GM12864 (cell line): ENCODE measurements around the gene FAM162A.
"Not testable (repeated sequence)": the region's sequence is repeated elsewhere in the genome, so short reads cannot be mapped to it uniquely, and the experiment has no call there.

ENCODE experiments used
- DNase-seq: peaks from one replicate; pipeline ENCODE4 v3.0.0-alpha.2; 2011; ENCODE audit warnings: low read depth
- H3K4me3 ChIP-seq: 2 replicates; pipeline ENCODE4 v1.5.1; 2011; ENCODE audit warnings: mild to moderate bottlenecking, low read depth, low read length, control low read depth
- TF ChIP-seq, protein P1 (sequence below): IDR thresholded peaks from 2 replicates; pipeline ENCODE4 v1.5.1; 2011; ENCODE audit warnings: low read depth, mild to moderate bottlenecking, moderate library complexity, low read length, control low read depth, inconsistent platforms; ENCODE audit errors: missing control alignments

FAM162A gene

DNA sequence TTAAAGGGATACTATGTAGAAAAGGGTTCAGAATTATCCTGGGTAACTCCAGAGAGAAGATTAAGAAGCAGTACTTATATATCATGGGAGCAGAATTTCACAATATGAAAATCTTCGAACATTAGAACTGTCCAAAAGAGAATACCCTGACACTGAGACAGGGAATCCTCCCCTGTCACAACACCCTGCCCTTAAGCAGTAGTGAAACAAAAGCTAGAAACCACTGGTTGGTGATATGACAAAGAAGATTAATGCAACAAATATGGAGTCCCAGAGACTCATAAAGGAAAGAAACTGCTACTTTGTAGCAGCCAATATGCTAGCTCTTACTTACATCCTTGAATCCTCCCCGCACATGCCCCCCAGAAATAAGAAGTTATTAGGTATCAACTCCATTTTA lies 19.5 kb upstream of the FAM162A start:
- TF ChIP-seq, protein P1, sequence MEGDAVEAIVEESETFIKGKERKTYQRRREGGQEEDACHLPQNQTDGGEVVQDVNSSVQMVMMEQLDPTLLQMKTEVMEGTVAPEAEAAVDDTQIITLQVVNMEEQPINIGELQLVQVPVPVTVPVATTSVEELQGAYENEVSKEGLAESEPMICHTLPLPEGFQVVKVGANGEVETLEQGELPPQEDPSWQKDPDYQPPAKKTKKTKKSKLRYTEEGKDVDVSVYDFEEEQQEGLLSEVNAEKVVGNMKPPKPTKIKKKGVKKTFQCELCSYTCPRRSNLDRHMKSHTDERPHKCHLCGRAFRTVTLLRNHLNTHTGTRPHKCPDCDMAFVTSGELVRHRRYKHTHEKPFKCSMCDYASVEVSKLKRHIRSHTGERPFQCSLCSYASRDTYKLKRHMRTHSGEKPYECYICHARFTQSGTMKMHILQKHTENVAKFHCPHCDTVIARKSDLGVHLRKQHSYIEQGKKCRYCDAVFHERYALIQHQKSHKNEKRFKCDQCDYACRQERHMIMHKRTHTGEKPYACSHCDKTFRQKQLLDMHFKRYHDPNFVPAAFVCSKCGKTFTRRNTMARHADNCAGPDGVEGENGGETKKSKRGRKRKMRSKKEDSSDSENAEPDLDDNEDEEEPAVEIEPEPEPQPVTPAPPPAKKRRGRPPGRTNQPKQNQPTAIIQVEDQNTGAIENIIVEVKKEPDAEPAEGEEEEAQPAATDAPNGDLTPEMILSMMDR = no peak
- no peak for DNase-seq
- H3K4me3 ChIP-seq = no peak overlapping the region

DNA sequence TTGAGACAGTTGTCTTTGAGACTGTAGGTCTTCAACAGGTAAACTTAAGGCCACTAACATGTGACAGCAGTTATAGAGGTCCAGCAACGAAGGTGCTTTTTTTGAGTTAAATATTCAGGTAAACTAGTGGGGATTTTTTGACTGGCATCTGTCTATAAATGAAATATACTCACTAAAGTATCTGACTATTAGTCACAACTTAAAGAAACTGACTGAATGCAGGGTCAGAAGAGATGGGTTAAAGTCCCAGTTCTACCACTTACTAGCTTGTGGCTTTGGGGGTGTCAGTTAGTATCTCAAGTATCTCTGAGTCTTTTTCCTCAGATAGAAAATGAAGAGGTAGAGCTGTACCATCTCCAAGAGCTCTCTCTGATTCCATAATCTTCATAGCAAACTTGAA lies 18.9 kb upstream of the FAM162A start:
- TF ChIP-seq, protein P1 = no peak
- no peak overlapping the region for H3K4me3 ChIP-seq
- no peak for DNase-seq

DNA sequence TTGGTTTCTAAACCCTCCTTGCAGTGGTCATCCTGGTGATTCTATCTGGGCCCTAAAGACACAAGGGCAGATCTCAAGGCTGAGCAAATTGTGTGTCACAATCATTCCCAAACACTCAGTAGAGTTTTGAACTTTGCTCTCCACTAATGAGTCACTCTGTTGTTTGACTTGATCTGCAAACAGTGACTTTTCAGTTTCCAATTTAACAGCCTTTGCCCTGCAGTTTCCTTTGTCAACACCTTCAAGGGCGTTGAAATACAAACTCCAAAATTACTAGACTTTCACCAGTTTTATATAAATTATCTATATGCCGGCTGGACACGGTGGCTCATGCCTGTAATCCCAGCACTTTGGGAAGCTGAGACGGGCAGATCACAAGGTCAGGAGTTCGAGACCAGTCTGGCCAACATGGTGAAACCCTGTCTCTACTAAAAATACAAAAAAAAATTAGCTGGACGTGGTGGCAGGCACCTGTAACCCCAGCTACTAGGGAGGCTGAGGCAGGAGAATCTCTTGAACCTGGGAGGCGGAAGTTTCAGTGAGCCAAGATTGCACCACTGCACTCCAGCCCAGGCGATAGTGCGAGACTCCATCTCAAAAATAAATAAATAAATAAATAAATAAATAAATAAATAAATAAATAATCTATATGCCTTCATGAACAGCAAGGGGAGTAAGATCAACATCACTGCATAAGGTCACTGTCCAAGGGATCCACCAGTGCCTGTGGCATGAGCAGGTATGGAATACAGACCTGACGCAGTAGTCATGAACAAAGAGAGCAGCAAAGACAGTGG lies 18.2 kb upstream of the FAM162A start:
- not testable (repeated sequence) for H3K4me3 ChIP-seq, DNase-seq

DNA sequence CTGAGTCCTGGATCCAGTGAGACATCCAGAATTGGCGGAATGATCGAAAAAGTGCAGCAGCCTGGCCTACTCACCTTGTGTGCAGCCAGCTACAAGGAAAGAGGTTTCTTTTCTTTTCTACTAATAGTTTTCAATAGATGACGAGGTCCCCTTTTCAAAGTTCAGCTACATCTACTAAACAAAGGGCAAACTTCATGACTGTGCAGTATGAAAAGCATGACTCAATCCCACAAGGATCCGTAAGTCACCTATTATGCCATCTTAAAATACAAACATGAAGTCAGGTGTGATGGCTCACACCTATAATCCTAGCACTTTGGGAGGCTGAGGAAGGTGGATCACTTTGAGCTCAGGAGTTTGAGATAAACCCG lies 17.6 kb upstream of the FAM162A start:
- H3K4me3 ChIP-seq = no peak overlapping the region
- TF ChIP-seq, protein P1 = no peak
- no peak for DNase-seq

DNA sequence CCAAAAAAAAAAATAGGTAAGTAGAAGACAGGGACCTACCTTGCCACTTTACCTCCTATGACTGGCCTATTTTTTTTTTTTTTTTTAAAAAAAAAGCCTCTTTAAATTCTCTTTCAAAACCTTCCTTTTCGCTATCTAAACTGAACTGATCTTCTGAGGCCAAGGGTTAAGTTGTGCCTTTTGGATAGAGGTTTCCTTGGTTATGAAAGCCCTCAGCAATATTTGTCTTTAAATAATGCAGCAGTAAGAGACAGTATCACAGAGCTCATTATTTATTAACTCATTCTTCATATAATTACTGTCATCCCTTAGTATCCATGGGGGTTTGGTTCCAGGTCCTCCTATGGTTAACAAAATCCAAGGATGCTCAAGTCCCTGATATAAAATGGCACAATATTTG lies 9.9 kb upstream of the FAM162A start:
- no peak overlapping the region for H3K4me3 ChIP-seq
- TF ChIP-seq, protein P1 = no peak
- DNase-seq = no peak

DNA sequence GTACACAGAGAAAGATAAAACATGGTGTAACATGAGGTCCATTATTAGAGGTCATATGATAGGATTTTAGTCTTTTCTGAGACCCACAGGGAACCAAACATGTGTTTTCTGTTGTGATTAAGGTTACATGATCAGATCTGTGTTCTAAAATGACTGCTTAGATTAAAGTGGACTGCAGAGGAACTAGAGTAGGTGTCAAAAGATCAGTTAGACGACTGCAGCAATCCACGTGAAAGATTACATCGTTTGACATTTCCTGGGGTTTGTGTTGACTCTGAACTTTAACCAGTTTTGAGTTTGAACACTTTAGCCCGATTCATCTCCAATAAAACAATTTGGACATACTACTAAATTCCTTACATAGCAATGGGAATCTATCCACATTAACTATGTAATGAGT lies 6.0 kb upstream of the FAM162A start:
- DNase-seq = no peak
- TF ChIP-seq, protein P1 = no peak
- no peak overlapping the region for H3K4me3 ChIP-seq

DNA sequence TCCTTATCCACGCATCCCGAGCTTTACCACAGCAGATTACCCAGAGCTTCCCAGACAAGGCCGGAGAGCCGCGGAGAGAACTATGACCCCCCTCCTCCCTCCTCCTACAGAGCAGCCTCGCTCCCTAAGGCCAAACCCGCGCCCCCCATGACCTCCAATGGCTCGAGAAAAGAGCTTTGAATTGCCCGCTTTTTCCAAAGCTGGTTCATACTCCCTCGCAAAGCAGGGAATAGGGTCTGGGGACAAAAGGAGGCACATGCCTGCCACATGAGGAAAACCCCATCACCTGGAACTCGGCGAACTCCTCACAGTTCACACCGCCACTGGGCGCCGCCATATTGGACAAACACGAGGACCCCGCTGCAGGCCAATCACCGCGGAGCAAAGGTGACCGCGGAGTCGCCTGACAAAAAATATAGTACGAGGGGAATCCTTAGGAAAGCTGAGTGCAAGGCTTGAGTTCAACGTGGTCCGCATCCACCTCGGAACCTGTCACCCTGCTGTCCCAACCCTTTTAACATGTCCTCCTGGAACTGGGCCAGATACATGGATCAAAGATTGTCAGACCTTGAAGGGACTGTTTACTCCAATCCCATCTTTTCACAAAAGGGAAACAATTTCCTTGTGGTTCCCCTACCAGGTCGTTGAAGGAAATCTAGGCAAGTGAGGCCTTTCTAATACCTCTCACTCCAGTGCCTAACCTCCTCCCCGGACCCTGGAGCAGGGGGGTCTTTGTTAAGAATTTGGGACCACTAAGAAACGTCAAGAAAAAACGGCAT lies 905 bp upstream of the FAM162A start, which contains the start of gene MIX23:
Gene MIX23 (minus strand): TSS at position 344 of the 779 bp plus-strand sequence. CDS start 7 bp downstream, at position 337.
- H3K4me3 ChIP-seq = peak within 1 kb of the TSS; percentile 79
- TF ChIP-seq, protein P1 = no peak
- peak; percentile 51 for DNase-seq
